B cell (primary cell): ENCODE results near the gene CEACAM21.

ENCODE experiments used
- CTCF ChIP-seq: fragments of 200-600 bp; IDR thresholded peaks from one replicate; pipeline ENCODE4 v1.8.0; 2022; ENCODE audit warnings: antibody characterized with exemption, mild to moderate bottlenecking
- EZH2 ChIP-seq: IDR thresholded peaks from 2 replicates; pipeline ENCODE4 v1.6.1; 2012; ENCODE audit warnings: borderline replicate concordance, low read depth, mild to moderate bottlenecking, moderate library complexity, low read length; ENCODE audit not compliant: insufficient read depth, poor library complexity, severe bottlenecking

- TF ChIP-seq CTCF (no peak), EZH2 (no peak)
Measured at GRCh38 chr19:41542622-41543021, 33.3 kb upstream of the CEACAM21 start.
